OCI-LY1 (cell line): ENCODE results near the gene UQCR11.

Experiments
- H2AFZ ChIP-seq: fragments of 200-600 bp; sonication (generic), shearing (Covaris generic); 2 replicates; pipeline ENCODE4 v1.6.0; 2014; ENCODE audit warnings: antibody characterized with exemption, mild to moderate bottlenecking, low read length
- H3F3A ChIP-seq: fragments of 200-600 bp; sonication (generic), shearing (Covaris generic); 2 replicates; pipeline ENCODE4 v1.6.0; 2014; ENCODE audit warnings: mild to moderate bottlenecking, antibody characterized with exemption, low read length, moderate library complexity; ENCODE audit not compliant: insufficient read depth
- H3K27ac ChIP-seq: fragments of 200-600 bp; sonication (generic); 2 replicates; pipeline ENCODE4 v1.5.1; 2014; ENCODE audit warnings: low read length, mixed run types, mild to moderate bottlenecking, low read depth; ENCODE audit not compliant: poor library complexity, severe bottlenecking
- H3K27me3 ChIP-seq: fragments of 200-600 bp; sonication (generic); 2 replicates; pipeline ENCODE4 v1.6.0; 2014; ENCODE audit warnings: antibody characterized with exemption, mild to moderate bottlenecking, low read length, moderate library complexity; ENCODE audit not compliant: insufficient read depth
- H3K36me3 ChIP-seq: fragments of 200-600 bp; sonication (generic); 2 replicates; pipeline ENCODE4 v1.6.1; 2014; ENCODE audit warnings: mild to moderate bottlenecking, antibody characterized with exemption, low read length, moderate library complexity, mixed read lengths; ENCODE audit not compliant: insufficient read depth
- H3K4me1 ChIP-seq: fragments of 200-600 bp; sonication (generic); 2 replicates; pipeline ENCODE4 v1.5.1; 2014; ENCODE audit warnings: mild to moderate bottlenecking, low read length, moderate library complexity; ENCODE audit not compliant: insufficient read depth, severe bottlenecking
- H3K4me2 ChIP-seq: fragments of 200-600 bp; sonication (generic), shearing (Covaris generic); 2 replicates; pipeline ENCODE4 v1.6.1; 2014; ENCODE audit warnings: low read length
- H3K4me3 ChIP-seq: fragments of 200-600 bp; sonication (generic); 2 replicates; pipeline ENCODE4 v1.5.1; 2014; ENCODE audit warnings: low read length, low read depth, mild to moderate bottlenecking, mixed read lengths; ENCODE audit not compliant: poor library complexity, severe bottlenecking
- H3K79me2 ChIP-seq: fragments of 200-600 bp; shearing (Covaris generic); 2 replicates; pipeline ENCODE4 v1.6.1; 2016; ENCODE audit warnings: mixed run types, low read length, mixed read lengths; ENCODE audit not compliant: insufficient read depth
- H3K9ac ChIP-seq: fragments of 200-600 bp; sonication (generic), shearing (Covaris generic); 2 replicates; pipeline ENCODE4 v1.6.1; 2014; ENCODE audit warnings: mild to moderate bottlenecking, low read length, mixed read lengths
- H3K9me2 ChIP-seq: fragments of 200-600 bp; sonication (generic), shearing (Covaris generic); 2 replicates; pipeline ENCODE4 v1.6.1; 2014; ENCODE audit warnings: low read depth, mild to moderate bottlenecking, low read length, mixed read lengths
- H3K9me3 ChIP-seq: fragments of 200-600 bp; shearing (Covaris generic); 2 replicates; pipeline ENCODE4 v1.6.1; 2014; ENCODE audit warnings: low read length, mixed read lengths
- H4K20me1 ChIP-seq: fragments of 200-600 bp; sonication (generic), shearing (Covaris generic); 2 replicates; pipeline ENCODE4 v1.6.0; 2016; ENCODE audit warnings: mild to moderate bottlenecking, low read length; ENCODE audit not compliant: insufficient read depth
- EZH2 ChIP-seq: fragments of 200-600 bp; sonication (generic), shearing (Covaris generic); IDR thresholded peaks from 2 replicates; pipeline ENCODE4 v1.8.0; 2017; ENCODE audit warnings: borderline replicate concordance, mixed run types, mild to moderate bottlenecking, antibody characterized with exemption, low read length, moderate library complexity, mixed read lengths
- TF ChIP-seq, protein P1 (sequence below): fragments of 200-600 bp; sonication (generic), shearing (Covaris generic); IDR thresholded peaks from 2 replicates; pipeline ENCODE4 v1.5.1; 2017; ENCODE audit warnings: mild to moderate bottlenecking, antibody characterized with exemption, low read length, moderate library complexity, mixed read lengths

UQCR11 gene

DNA sequence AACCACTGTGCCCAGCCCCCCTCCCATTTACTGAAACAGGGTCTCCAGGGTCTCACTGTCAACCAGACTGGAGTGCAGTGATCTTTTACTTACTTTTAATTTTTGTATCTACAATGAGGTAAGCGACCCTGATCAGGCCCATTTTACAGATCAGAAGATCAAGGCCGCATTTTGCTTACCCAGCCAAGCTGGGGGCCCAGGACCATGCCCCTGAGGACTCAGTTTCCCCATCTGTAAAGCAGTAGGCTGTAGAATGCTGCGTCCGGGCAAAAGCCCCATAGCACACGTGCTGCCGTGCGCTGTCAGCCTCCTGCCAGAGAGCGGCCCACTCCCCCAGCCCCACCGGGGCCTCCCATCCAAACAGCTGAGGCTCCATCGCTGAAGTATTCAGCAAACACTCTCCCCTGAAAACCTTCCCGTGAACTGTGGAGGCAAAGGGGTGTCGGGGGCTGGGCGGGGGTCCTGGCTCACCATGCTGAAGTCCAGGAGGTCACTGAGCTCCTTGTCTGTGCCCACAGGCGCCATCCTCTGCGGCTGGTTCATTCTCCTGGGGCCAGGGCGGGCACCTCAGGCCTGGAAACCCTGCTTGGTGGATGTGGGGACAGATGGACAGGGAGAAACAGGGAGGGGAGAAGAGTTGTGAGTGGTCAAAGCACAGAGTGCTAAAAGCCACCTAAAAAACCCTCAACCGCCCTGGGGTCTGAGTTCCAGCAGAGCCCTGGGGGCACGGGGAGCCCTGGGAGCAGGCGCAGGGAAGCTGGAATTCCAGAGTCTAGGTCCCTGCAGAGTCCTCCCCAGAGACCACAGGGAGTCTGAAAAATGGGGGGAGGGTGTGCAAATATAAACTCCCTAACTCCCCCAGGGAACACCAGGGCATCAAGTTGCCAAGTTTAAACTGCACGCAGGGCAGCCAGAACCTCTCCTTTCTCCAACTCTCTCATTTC, 44.7 kb upstream of the UQCR11 start:
- Histone ChIP-seq H3K4me3 (peak overlapping the region; percentile 85), H3K27ac (peak overlapping the region; percentile 98), H3K4me1 (peaks cover 49% of the 10 kb centered on the region), H3K27me3 (no peaks in the 10 kb centered on the region), H3K9ac (peak overlapping the region; percentile 98), H4K20me1 (no peaks in the 10 kb centered on the region), H3K9me3 (no peaks in the 10 kb centered on the region), H3K9me2 (no peaks in the 10 kb centered on the region), H3K4me2 (peak overlapping the region; percentile 77), H3F3A (no peaks in the 10 kb centered on the region), H3K79me2 (peaks cover 51% of the 10 kb centered on the region), H2AFZ (no peak overlapping the region), H3K36me3 (peaks cover 59% of the 10 kb centered on the region)
- no peak for TF ChIP-seq EZH2

DNA sequence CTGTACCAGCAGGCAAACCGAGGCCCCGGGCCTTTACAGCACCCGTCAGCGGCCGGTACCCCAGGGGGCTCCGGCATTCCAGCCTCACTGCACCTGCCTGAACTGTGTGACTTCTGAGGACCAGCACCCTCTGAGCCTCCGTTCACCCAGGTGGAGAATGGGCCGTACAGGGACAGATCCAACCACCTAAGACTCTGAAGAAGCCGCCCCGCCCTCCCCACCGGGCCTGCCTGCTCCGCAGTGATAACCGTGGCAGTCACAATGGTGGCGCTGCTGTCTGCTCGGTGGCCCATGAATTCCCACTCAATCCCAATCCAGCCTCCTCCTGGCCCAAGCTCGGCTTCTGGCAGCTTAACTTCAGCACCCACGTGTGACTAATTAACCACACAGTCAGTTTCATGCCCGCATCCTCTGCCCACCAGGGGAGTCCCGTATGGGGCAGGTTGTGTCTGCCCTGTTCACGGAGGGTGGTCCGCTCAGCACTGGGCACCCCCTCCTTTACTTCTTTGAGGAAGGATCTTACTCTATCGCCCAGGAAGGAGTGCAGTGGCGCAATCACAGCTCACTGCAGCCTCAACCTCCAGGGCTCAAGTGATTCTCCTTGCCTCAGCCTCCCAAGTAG, 43.8 kb upstream of the UQCR11 start:
- Histone ChIP-seq H3K27me3 (no peaks in the 10 kb centered on the region), H3K9me3 (no peaks in the 10 kb centered on the region), H3F3A (no peaks in the 10 kb centered on the region), H3K79me2 (peaks cover 56% of the 10 kb centered on the region), H2AFZ (no peak overlapping the region), H3K9ac (peak overlapping the region; percentile 98), H3K9me2 (no peaks in the 10 kb centered on the region), H3K4me3 (peak overlapping the region; percentile 85), H3K4me2 (peak overlapping the region; percentile 77), H4K20me1 (no peaks in the 10 kb centered on the region), H3K36me3 (peaks cover 68% of the 10 kb centered on the region), H3K4me1 (peaks cover 49% of the 10 kb centered on the region), H3K27ac (peak overlapping the region; percentile 98)
- TF ChIP-seq, protein P1, sequence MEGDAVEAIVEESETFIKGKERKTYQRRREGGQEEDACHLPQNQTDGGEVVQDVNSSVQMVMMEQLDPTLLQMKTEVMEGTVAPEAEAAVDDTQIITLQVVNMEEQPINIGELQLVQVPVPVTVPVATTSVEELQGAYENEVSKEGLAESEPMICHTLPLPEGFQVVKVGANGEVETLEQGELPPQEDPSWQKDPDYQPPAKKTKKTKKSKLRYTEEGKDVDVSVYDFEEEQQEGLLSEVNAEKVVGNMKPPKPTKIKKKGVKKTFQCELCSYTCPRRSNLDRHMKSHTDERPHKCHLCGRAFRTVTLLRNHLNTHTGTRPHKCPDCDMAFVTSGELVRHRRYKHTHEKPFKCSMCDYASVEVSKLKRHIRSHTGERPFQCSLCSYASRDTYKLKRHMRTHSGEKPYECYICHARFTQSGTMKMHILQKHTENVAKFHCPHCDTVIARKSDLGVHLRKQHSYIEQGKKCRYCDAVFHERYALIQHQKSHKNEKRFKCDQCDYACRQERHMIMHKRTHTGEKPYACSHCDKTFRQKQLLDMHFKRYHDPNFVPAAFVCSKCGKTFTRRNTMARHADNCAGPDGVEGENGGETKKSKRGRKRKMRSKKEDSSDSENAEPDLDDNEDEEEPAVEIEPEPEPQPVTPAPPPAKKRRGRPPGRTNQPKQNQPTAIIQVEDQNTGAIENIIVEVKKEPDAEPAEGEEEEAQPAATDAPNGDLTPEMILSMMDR: peak; percentile 47
- no peak for TF ChIP-seq EZH2

DNA sequence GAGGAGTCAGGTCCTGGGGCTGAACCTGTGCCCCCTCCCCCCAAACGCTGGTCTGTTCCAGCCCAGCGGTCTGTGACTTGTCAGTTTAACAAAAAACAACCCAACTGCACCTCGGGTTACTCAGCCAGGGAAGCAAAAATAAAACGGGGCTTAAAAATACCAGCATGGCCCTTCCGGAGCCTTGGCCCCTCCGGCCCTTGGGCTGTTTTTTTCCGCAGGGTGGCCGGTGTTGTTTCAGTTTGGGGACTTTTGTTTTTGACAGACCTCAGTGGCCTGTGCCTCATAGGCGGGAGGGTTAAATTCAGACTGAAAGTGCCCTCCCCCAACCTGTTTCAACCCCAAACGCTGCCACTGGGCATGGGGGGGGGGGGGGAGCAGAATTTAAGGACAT, 43.2 kb upstream of the UQCR11 start:
- Histone ChIP-seq H2AFZ (no peak overlapping the region), H3K4me3 (peak overlapping the region; percentile 85), H3K79me2 (peaks cover 62% of the 10 kb centered on the region), H3K9ac (peak overlapping the region; percentile 98), H3K36me3 (peaks cover 74% of the 10 kb centered on the region), H3K4me1 (peaks cover 49% of the 10 kb centered on the region), H3K9me3 (no peaks in the 10 kb centered on the region), H3K4me2 (peak overlapping the region; percentile 77), H3F3A (no peaks in the 10 kb centered on the region), H3K27me3 (no peaks in the 10 kb centered on the region), H3K27ac (peak overlapping the region; percentile 98), H4K20me1 (no peaks in the 10 kb centered on the region), H3K9me2 (no peaks in the 10 kb centered on the region)
- TF ChIP-seq EZH2: no peak
- TF ChIP-seq, protein P1: no peak
